ENCODE measurements around the gene ABCB11. TPM values are rescaled to one million over a fixed set of nuclear protein-coding genes. Genes with fewer than 3 reads are reported as not detected.

ABCB11 gene
- polyA plus RNA-seq, 1 of the 3 experiments (the other 2 are of a cell fraction), result not detected

DNA sequence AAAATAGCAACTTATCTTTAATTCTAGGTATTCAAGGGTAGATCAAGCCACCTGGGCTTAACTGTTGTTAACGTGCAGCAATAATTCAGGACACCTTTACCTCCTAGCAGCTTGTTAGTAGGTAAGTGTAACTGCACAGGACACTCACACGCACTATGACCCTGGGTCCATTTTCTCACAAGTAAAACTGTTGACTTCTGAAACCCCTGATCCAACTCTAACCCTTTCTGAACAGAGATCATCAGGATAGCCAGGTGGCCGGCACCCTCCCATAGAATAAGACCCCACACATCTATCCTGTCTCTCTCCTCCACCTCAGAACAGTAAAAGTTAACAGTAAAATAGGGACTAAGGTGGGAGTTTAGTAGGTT lies 141.5 kb downstream of the ABCB11 start:
- Histone ChIP-seq H3K9me3 (no peaks in the 10 kb centered on the region), H3K9ac (peak overlapping the region; percentile 72), H3K36me3 (replicated peaks in 1 of 2; ENCODE audit: control insufficient read depth in 1 of 2, insufficient read depth in 2 of 2, low read length in 1 of 2) (no peaks in the 10 kb centered on the region), H2AFZ (ENCODE audit: low read depth) (peak overlapping the region; percentile 97), H3K27ac (ENCODE audit: low read depth in 2 of 2, low read length in 1 of 2) (no peak overlapping the region), H3K4me3 (ENCODE audit: low read depth in 2 of 2, low read length in 1 of 2) (peak overlapping the region; percentile 74 to 90), H3K9me2 (no peaks in the 10 kb centered on the region), H3K27me3 (ENCODE audit: insufficient read depth) (no peaks in the 10 kb centered on the region), H3K4me1 (ENCODE audit: control insufficient read depth in 1 of 2, insufficient read depth in 2 of 2, low read depth in 1 of 2, low read length in 1 of 2) (peaks cover 6 to 7% of the 10 kb centered on the region in 2 experiments; a peak in 2 of 4 replicates), H3K79me2 (ENCODE audit: insufficient read depth) (peaks cover 21% of the 10 kb centered on the region), H3F3A (replicated peaks; ENCODE audit: insufficient read depth) (peaks cover 6% of the 10 kb centered on the region), H3K4me2 (peak overlapping the region; percentile 81), H4K20me1 (ENCODE audit: insufficient read depth) (no peaks in the 10 kb centered on the region)
- ChIA-PET CTCF (no interaction called here), POLR2A (no interaction called here)
- no peak for TF ChIP-seq EP300 (IDR thresholded peaks at IDR 0.05; ENCODE audit: borderline replicate concordance in 1 of 2, low read depth in 1 of 2, low read length in 1 of 2)
- TF ChIP-seq FOSL2 (IDR thresholded peaks at IDR 0.05; ENCODE audit: borderline replicate concordance, low read depth), result no peak
- TF ChIP-seq, protein P1, sequence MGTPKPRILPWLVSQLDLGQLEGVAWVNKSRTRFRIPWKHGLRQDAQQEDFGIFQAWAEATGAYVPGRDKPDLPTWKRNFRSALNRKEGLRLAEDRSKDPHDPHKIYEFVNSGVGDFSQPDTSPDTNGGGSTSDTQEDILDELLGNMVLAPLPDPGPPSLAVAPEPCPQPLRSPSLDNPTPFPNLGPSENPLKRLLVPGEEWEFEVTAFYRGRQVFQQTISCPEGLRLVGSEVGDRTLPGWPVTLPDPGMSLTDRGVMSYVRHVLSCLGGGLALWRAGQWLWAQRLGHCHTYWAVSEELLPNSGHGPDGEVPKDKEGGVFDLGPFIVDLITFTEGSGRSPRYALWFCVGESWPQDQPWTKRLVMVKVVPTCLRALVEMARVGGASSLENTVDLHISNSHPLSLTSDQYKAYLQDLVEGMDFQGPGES (IDR thresholded peaks at IDR 0.05; ENCODE audit: low read depth, low read length), result no peak
- no peak for TF ChIP-seq RCOR1 (IDR thresholded peaks at IDR 0.05; ENCODE audit: low read length)
- no peak for TF ChIP-seq SMC3 (IDR thresholded peaks at IDR 0.05; ENCODE audit: low read depth, low read length)
- no peak for TF ChIP-seq NRF1 (IDR thresholded peaks at IDR 0.05; ENCODE audit: low read depth, low read length)
- no peak for TF ChIP-seq TEAD4 (IDR thresholded peaks at IDR 0.05; ENCODE audit: borderline replicate concordance, insufficient read depth)
- TF ChIP-seq RFX5 (IDR thresholded peaks at IDR 0.05; ENCODE audit: low read length), result no peak
- TF ChIP-seq EZH2phosphoT487 (IDR thresholded peaks at IDR 0.05; ENCODE audit: borderline replicate concordance, low read depth), result no peak
- TF ChIP-seq NFIC (IDR thresholded peaks at IDR 0.05; ENCODE audit: borderline replicate concordance), result no peak
- TF ChIP-seq MXI1 (IDR thresholded peaks at IDR 0.05; ENCODE audit: low read depth, low read length), result no peak
- TF ChIP-seq, protein P2, sequence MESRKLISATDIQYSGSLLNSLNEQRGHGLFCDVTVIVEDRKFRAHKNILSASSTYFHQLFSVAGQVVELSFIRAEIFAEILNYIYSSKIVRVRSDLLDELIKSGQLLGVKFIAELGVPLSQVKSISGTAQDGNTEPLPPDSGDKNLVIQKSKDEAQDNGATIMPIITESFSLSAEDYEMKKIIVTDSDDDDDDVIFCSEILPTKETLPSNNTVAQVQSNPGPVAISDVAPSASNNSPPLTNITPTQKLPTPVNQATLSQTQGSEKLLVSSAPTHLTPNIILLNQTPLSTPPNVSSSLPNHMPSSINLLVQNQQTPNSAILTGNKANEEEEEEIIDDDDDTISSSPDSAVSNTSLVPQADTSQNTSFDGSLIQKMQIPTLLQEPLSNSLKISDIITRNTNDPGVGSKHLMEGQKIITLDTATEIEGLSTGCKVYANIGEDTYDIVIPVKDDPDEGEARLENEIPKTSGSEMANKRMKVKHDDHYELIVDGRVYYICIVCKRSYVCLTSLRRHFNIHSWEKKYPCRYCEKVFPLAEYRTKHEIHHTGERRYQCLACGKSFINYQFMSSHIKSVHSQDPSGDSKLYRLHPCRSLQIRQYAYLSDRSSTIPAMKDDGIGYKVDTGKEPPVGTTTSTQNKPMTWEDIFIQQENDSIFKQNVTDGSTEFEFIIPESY (IDR thresholded peaks at IDR 0.05; ENCODE audit: borderline replicate concordance, low read depth), result no peak
- no peak for DNase-seq
- 9% methylated on average over 3 of the region's 3 CpGs for WGBS (ENCODE audit: low lambda C conversion rate)

DNA sequence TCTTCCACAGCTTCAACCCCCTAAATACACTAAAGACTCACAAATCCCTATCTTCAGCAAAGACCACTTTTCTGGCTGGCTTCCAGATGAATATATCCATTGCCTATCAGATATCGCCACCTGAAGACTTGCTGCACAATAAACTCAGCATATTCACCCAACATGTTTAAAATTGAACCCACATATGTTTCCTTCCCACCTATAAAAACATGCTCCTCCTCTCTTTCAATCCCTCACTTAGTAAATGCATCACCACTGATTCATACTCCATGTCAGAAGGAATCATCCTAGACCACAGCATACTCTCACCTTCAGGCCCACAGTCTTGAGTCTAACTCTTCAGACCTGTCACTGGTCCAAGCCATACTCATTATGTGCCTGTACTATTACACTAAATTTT lies 146.1 kb downstream of the ABCB11 start:
- H3K27ac ChIP-seq (ENCODE audit: low read depth in 2 of 2, low read length in 1 of 2), result no peak overlapping the region
- POLR2A ChIA-PET, result no interaction called here
- no peaks in the 10 kb centered on the region for H4K20me1 ChIP-seq (ENCODE audit: insufficient read depth)
- H3K9me3 ChIP-seq, result no peaks in the 10 kb centered on the region
- no peaks in the 10 kb centered on the region for H3K9me2 ChIP-seq
- no peak for DNase-seq
- CTCF ChIA-PET, result no interaction called here
- peaks cover 46% of the 10 kb centered on the region for H3K79me2 ChIP-seq (ENCODE audit: insufficient read depth)
- TF ChIP-seq CHD2 (IDR thresholded peaks at IDR 0.05; ENCODE audit: low read length, partially characterized antibody) (no peak), FOSL2 (IDR thresholded peaks at IDR 0.05; ENCODE audit: borderline replicate concordance, low read depth) (0 out of 2 replicates have a peak, but pooled peaks have one; percentile 21), FOXM1 (IDR thresholded peaks at IDR 0.05; ENCODE audit: low read depth) (no peak), NFIC (IDR thresholded peaks at IDR 0.05; ENCODE audit: borderline replicate concordance) (peak; percentile 26; the same call in 1 of the 2 replicates), SIN3A (IDR thresholded peaks at IDR 0.05; ENCODE audit: borderline replicate concordance, low read depth, low read length) (no peak)
- TF ChIP-seq, protein P1 (IDR thresholded peaks at IDR 0.05; ENCODE audit: low read depth, low read length), result no peak
- TF ChIP-seq, protein P3, sequence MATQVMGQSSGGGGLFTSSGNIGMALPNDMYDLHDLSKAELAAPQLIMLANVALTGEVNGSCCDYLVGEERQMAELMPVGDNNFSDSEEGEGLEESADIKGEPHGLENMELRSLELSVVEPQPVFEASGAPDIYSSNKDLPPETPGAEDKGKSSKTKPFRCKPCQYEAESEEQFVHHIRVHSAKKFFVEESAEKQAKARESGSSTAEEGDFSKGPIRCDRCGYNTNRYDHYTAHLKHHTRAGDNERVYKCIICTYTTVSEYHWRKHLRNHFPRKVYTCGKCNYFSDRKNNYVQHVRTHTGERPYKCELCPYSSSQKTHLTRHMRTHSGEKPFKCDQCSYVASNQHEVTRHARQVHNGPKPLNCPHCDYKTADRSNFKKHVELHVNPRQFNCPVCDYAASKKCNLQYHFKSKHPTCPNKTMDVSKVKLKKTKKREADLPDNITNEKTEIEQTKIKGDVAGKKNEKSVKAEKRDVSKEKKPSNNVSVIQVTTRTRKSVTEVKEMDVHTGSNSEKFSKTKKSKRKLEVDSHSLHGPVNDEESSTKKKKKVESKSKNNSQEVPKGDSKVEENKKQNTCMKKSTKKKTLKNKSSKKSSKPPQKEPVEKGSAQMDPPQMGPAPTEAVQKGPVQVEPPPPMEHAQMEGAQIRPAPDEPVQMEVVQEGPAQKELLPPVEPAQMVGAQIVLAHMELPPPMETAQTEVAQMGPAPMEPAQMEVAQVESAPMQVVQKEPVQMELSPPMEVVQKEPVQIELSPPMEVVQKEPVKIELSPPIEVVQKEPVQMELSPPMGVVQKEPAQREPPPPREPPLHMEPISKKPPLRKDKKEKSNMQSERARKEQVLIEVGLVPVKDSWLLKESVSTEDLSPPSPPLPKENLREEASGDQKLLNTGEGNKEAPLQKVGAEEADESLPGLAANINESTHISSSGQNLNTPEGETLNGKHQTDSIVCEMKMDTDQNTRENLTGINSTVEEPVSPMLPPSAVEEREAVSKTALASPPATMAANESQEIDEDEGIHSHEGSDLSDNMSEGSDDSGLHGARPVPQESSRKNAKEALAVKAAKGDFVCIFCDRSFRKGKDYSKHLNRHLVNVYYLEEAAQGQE (IDR thresholded peaks at IDR 0.05; ENCODE audit: low read depth, low read length), result no peak
- H3K4me3 ChIP-seq (ENCODE audit: low read depth in 2 of 2, low read length in 1 of 2), result no peak overlapping the region
- no peaks in the 10 kb centered on the region for H3F3A ChIP-seq (replicated peaks; ENCODE audit: insufficient read depth)
- H3K4me1 ChIP-seq (ENCODE audit: control insufficient read depth in 1 of 2, insufficient read depth in 2 of 2, low read depth in 1 of 2, low read length in 1 of 2), result peaks cover 6% of the 10 kb centered on the region in 2 experiments; a peak in 2 of 4 replicates
- no peak overlapping the region for H3K9ac ChIP-seq
- H3K27me3 ChIP-seq (ENCODE audit: insufficient read depth), result no peaks in the 10 kb centered on the region
- no peak overlapping the region for H2AFZ ChIP-seq (ENCODE audit: low read depth)
- no peak overlapping the region for H3K4me2 ChIP-seq
- 100% methylated on average over 1 of the region's 1 CpG for WGBS (ENCODE audit: low lambda C conversion rate)
- peaks cover 0 to 2% of the 10 kb centered on the region in 2 experiments for H3K36me3 ChIP-seq (replicated peaks in 1 of 2; ENCODE audit: control insufficient read depth in 1 of 2, insufficient read depth in 2 of 2, low read length in 1 of 2)

All from SK-N-SH (cell line).